AG04449 (cell line): Measurements from ENCODE around the gene CDK4.

Experiments used
- CTCF ChIA-PET: fragments of 350-600 bp; formaldehyde crosslinking; extraction: SDS; loops from one replicate; lab custom pipeline; 2021; ENCODE audit warnings: antibody characterized with exemption; lab: Yijun Ruan, JAX
- POLR2A ChIA-PET: fragments of 400-600, 350-600 bp; formaldehyde crosslinking; extraction: SDS; loops from one replicate; lab custom pipeline; 2020; ENCODE audit warnings: antibody characterized with exemption, inconsistent platforms; lab: Yijun Ruan, JAX
- DNase-seq: peaks from one replicate; pipeline ENCODE4 v3.0.0-alpha.2; 2010; ENCODE audit warnings: low read depth, low spot score
- H3K4me3 ChIP-seq: 2 replicates; pipeline ENCODE4 v1.5.1; 2011; ENCODE audit warnings: low read depth, mild to moderate bottlenecking, control low read depth, low read length
- TF ChIP-seq, protein P1 (sequence below): IDR thresholded peaks from one replicate; pipeline ENCODE4 v1.5.1; 2011; ENCODE audit warnings: mild to moderate bottlenecking, moderate library complexity, low read length, control low read depth, inconsistent platforms; ENCODE audit not compliant: insufficient read depth; ENCODE audit errors: missing control alignments

The CDK4 gene

DNA sequence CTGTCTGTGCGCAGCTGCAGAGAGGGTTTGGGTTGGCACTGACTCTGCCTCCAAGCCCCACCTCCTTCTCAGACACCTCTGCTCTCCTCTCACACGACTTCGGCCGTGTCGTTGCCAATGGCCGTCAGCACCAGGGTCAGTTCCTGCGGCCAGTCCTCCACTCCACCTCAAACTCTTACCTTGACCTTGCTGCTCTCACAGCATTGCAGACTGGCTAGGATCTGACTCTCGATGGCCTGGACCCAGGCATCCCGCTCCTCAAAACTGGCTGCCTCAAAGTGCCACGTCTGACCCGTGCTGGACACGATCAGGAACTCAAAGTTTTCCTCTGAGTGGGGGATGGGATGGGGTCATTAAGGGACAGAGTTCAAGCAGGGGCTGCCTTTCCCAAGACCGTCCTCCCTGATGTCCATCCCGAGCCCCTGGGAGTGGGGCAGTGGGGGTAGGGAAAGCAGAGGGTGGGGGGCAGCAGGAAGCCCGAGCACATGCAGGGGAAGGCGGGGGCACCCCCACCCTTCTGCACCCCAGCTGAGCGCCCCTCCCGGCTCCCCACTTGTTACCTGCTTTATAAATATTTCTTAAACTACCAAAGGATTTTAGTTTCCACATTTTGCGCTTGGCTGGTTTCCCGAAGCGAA, 24.2 kb downstream of the CDK4 start:
- no peak for DNase-seq
- ChIA-PET CTCF (interaction anchor here (3.2 to 5.3 kb wide), 3 partner anchors 8 to 35 kb away, joined by 22 to 82 read pairs (median 26); partner anchors contain the start of genes AGAP2, OS9 and TSPAN31), POLR2A (no interaction called here)
- H3K4me3 ChIP-seq = no peak overlapping the region
- TF ChIP-seq, protein P1, sequence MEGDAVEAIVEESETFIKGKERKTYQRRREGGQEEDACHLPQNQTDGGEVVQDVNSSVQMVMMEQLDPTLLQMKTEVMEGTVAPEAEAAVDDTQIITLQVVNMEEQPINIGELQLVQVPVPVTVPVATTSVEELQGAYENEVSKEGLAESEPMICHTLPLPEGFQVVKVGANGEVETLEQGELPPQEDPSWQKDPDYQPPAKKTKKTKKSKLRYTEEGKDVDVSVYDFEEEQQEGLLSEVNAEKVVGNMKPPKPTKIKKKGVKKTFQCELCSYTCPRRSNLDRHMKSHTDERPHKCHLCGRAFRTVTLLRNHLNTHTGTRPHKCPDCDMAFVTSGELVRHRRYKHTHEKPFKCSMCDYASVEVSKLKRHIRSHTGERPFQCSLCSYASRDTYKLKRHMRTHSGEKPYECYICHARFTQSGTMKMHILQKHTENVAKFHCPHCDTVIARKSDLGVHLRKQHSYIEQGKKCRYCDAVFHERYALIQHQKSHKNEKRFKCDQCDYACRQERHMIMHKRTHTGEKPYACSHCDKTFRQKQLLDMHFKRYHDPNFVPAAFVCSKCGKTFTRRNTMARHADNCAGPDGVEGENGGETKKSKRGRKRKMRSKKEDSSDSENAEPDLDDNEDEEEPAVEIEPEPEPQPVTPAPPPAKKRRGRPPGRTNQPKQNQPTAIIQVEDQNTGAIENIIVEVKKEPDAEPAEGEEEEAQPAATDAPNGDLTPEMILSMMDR = no peak

DNA sequence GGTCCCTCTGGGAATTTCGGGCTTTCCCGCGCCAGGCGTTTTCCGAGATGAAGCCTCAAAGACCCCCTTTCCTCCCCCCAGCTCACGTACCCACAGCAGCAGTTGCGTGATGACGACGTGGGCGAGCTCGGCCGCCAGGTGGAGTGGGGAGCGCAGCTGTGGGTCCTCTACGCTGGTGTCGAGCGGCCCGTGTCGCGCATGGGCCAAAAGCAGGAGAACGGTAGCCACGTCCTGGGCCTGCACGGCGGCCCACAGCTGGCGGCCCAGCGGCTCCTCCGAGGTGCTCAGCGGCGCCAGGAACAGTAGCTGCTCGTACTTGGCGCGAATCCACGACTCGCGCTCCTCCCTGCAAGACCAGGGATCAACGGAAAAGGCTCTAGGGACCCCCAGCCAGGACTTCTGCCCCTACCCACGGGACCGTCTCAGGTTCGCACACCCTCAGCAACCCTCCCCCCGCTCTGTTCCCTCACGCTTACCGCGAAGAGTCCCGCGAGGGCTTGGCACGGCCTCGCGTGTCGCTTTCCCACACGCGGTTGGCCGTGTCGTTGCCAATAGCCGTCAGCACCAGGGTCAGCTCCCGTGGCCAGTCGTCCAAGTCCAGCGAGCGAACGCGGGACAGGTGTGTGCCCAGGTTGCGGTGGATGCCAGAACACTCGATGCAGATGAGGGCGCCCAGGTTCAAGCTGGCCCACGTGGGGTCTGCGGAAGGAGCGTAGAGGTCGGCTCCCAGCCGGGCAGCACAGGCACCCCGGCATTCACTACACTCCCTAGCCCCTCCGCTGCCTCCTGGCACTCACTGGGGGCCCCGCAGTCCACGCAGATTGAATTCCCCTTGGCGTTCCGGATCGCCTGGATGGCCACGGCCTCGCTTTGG, 25.0 kb downstream of the CDK4 start:
- POLR2A ChIA-PET = interaction anchor here (0.6 to 1.3 kb wide), 3 partner anchors 12 to 1042 kb away, joined by 3 to 7 read pairs (median 3); partner anchors contain the start of gene TSPAN31
- no peak for DNase-seq
- CTCF ChIA-PET = interaction anchor here (0.8 to 5.3 kb wide), 21 partner anchors 9 to 271 kb away, joined by 3 to 82 read pairs (median 5); partner anchors contain the start of genes AGAP2, CYP27B1, OS9 and TSFM
- TF ChIP-seq, protein P1 = peak; percentile 63
- peak overlapping the region; percentile 91 for H3K4me3 ChIP-seq

DNA sequence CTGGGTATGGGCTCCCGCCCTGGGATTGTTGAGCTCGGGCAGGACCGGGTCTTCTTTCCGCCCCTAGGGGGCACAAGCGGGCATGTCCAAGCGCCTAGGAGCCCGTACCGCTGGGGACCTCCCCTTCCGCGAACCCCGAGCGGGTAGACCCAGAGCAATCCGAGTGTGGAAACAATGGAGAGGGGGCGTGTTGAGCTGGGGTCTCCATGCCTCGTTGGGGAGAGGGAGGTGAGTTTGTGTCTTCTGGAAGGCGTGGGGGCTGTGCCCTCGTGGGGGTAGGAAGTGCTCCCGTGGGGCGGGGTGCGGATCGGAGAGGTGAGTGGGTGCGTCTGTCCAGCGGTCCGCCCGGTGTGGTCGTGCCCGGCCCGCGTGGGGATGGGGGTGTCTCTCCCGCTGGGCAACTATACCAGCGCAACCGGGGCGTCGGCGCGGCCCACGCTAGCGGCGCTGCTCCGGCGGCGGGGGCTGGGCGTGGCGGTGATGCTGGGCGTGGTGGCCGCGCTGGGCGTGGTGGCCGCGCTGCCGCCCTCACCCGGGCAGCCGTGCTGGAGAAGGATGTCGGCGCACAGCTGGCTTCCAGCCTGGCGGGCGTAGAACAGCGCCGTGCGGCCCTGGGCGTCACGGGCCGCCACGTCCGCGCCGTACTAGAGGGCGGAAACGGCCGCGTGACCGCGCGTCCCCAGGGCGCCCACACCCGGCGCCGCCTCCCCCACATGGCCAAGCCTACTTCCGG, 25.8 kb downstream of the CDK4 start:
- POLR2A ChIA-PET = interaction anchor here (0.5 to 1.3 kb wide), 6 partner anchors 8 to 1041 kb away, joined by 3 to 7 read pairs (median 3); partner anchors contain the start of genes CDK4 and TSPAN31
- CTCF ChIA-PET = interaction anchor here (0.6 to 5.3 kb wide), 39 partner anchors 10 to 274 kb away, joined by 3 to 82 read pairs (median 4); partner anchors contain the start of genes AGAP2, CYP27B1, OS9 and TSFM
- peak overlapping the region; percentile 91 for H3K4me3 ChIP-seq
- DNase-seq = peak; percentile 29
- TF ChIP-seq, protein P1 = peak; percentile 94

DNA sequence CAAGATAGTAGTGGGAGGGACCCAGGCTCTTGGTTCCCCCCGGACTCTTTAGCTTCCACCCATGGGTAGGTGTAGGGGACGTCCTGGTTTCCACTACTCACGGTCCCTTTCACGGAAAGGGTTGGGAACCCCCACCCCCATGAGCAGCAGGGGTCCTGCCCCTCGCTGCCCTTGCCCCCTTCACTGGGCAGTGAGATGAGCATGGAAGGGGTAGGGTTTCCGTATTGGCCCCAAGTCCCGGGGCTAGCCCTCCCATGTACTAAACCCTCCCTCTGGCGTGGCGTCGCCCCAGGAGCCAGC, 26.3 kb downstream of the CDK4 start:
- ChIA-PET POLR2A (interaction anchor here (0.5 to 1.3 kb wide), 5 partner anchors 9 to 224 kb away, joined by 3 to 7 read pairs (median 3); partner anchors contain the start of genes CDK4 and TSPAN31), CTCF (interaction anchor here (0.6 to 5.3 kb wide), 35 partner anchors 9 to 273 kb away, joined by 3 to 82 read pairs (median 4); partner anchors contain the start of genes AGAP2, CYP27B1, OS9 and TSFM)
- TF ChIP-seq, protein P1 = no peak
- H3K4me3 ChIP-seq = peak overlapping the region; percentile 91
- DNase-seq = no peak

DNA sequence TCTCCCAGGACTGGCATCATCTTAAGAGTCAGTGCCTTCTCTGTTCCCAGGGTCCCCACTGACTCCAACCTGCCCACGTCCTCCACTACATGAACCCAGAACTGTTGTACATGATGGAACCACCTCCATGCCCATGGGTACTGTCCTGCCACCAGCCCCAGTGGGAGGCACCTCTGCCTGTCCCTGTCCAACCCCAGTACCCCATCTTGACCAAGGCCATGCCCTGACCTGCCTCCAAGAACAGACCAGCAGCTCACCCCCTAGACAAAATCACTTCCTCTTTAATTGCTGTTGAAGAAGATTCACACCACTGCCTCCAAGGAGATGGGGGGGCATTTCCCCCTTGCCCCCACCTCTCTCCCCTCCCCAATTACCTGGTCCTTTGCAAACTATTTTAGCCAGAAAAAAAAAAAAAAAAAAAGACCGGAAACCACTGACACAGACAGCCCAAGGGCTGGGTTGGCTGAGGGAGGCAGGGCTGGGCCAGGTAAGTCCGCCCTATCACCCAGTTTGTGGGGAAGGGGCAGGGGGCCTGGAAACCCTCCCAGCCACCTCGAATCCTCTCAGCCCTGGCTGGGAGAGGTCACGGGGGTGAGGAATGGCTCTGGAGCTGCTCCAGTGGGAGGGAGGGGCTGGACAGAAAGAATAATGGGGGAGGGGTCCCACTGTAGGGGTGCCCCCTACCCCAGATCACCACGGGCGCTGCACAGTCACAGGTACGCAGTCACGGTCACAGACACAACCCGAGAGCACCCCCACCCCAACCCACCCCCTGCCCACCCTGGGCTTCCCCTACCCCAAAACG, 27.0 kb downstream of the CDK4 start:
- ChIA-PET CTCF (interaction anchor here (0.7 to 5.3 kb wide), 29 partner anchors 9 to 273 kb away, joined by 3 to 82 read pairs (median 5); partner anchors contain the start of genes AGAP2, OS9, TSFM and TSPAN31), POLR2A (interaction anchor here (0.8 to 1.0 kb wide), 2 partner anchors 10 to 27 kb away, joined by 3 to 4 read pairs; partner anchors contain the start of gene CDK4)
- H3K4me3 ChIP-seq = no peak overlapping the region
- DNase-seq = no peak
- TF ChIP-seq, protein P1 = no peak
